HepG2 (cell line): Measurements from ENCODE around the gene AMPD2. TPM values are rescaled to one million over a fixed set of nuclear protein-coding genes. Genes with fewer than 3 reads are reported as not detected.

Source experiments
- AHR ChIP-seq: IDR thresholded peaks from 2 replicates; pipeline ENCODE4 v1.6.1; 2018; ENCODE audit warnings: missing genetic modification reagents, missing compliant biosample characterization
- ARNTL ChIP-seq: sonication (generic); formaldehyde crosslinking; IDR thresholded peaks from 2 replicates; pipeline ENCODE4 v1.4.0; 2020; ENCODE audit warnings: mild to moderate bottlenecking, missing genetic modification reagents
- EEA1 ChIP-seq: sonication (generic); formaldehyde crosslinking; IDR thresholded peaks from 2 replicates; pipeline ENCODE4 v1.5.1; 2020; ENCODE audit warnings: mild to moderate bottlenecking, missing genetic modification reagents, borderline replicate concordance
- FIP1L1 ChIP-seq: fragments of 200-400 bp; formaldehyde crosslinking; IDR thresholded peaks from 2 replicates; pipeline ENCODE4 v1.6.1; 2018; ENCODE audit warnings: low read depth, mild to moderate bottlenecking, low read length, moderate library complexity, borderline replicate concordance; ENCODE audit not compliant: insufficient read depth
- GABPA ChIP-seq, 2 experiments: IDR thresholded peaks; 2 replicates each; pipeline ENCODE4 v1.6.1; 2011 to 2016; ENCODE audit warnings: low read depth in 2 of 2, low read length in 1 of 2, missing biosample characterization in 1 of 2, missing genetic modification characterization in 1 of 2
- GTF2F1 ChIP-seq: fragments of 150-350 bp; IDR thresholded peaks from 2 replicates; pipeline ENCODE4 v1.6.1; 2014; ENCODE audit warnings: low read length
- HOXA7 ChIP-seq: sonication (generic); formaldehyde crosslinking; IDR thresholded peaks from 2 replicates; pipeline ENCODE4 v1.8.1; 2022; ENCODE audit warnings: mild to moderate bottlenecking, missing genetic modification reagents, moderate library complexity
- JDP2 ChIP-seq: sonication (generic); formaldehyde crosslinking; IDR thresholded peaks from 2 replicates; pipeline ENCODE4 v1.8.1; 2022; ENCODE audit warnings: missing genetic modification reagents, borderline replicate concordance
- MIER3 ChIP-seq: IDR thresholded peaks from 2 replicates; pipeline ENCODE4 v1.6.1; 2016; ENCODE audit warnings: missing compliant biosample characterization, borderline replicate concordance
- PHB2 ChIP-seq: fragments of 450-650 bp; IDR thresholded peaks from 2 replicates; pipeline ENCODE4 v1.6.1; 2018; ENCODE audit not compliant: partially characterized antibody
- RBAK ChIP-seq: sonication (generic); formaldehyde crosslinking; IDR thresholded peaks from 2 replicates; pipeline ENCODE4 v1.5.1; 2020; ENCODE audit warnings: mild to moderate bottlenecking, missing genetic modification reagents
- SETDB1 ChIP-seq: sonication (generic); formaldehyde crosslinking; IDR thresholded peaks from 2 replicates; pipeline ENCODE4 v1.5.1; 2020; ENCODE audit warnings: missing genetic modification reagents, mild to moderate bottlenecking, borderline replicate concordance
- ZBTB7B ChIP-seq: sonication (generic); formaldehyde crosslinking; IDR thresholded peaks from 2 replicates; pipeline ENCODE4 v1.4.0; 2020; ENCODE audit warnings: missing genetic modification reagents
- ZFP36L2 ChIP-seq: sonication (generic); formaldehyde crosslinking; IDR thresholded peaks from 2 replicates; pipeline ENCODE4 v1.4.0; 2020; ENCODE audit warnings: missing genetic modification reagents
- ZNF17 ChIP-seq: sonication (generic); formaldehyde crosslinking; IDR thresholded peaks from 2 replicates; pipeline ENCODE4 v1.5.0; 2020; ENCODE audit warnings: mild to moderate bottlenecking, missing genetic modification reagents
- ZNF563 ChIP-seq: sonication (generic); formaldehyde crosslinking; IDR thresholded peaks from 2 replicates; pipeline ENCODE4 v1.8.0; 2022; ENCODE audit warnings: mild to moderate bottlenecking, moderate library complexity, missing genetic modification reagents
- ZNF567 ChIP-seq: sonication (generic); formaldehyde crosslinking; IDR thresholded peaks from 2 replicates; pipeline ENCODE4 v1.8.1; 2023; ENCODE audit warnings: mild to moderate bottlenecking, missing genetic modification reagents, borderline replicate concordance
- ZNF709 ChIP-seq: sonication (generic); formaldehyde crosslinking; IDR thresholded peaks from 2 replicates; pipeline ENCODE4 v1.5.0; 2020; ENCODE audit warnings: mild to moderate bottlenecking, missing genetic modification reagents
- ZNF781 ChIP-seq: sonication (generic); formaldehyde crosslinking; IDR thresholded peaks from 2 replicates; pipeline ENCODE4 v1.5.1; 2020; ENCODE audit warnings: borderline replicate concordance, mild to moderate bottlenecking, missing genetic modification reagents; ENCODE audit errors: not compliant biosample characterization
- ZNF816 ChIP-seq: sonication (generic); formaldehyde crosslinking; IDR thresholded peaks from 2 replicates; pipeline ENCODE4 v1.8.0; 2022; ENCODE audit warnings: missing genetic modification reagents, mild to moderate bottlenecking, borderline replicate concordance
- polyA plus RNA-seq, 8 experiments: library from polyadenylated mRNA; depleted of rRNA in 3 of 8; stranded (reverse) in 7 of 8; unstranded in 1 of 8; fragments of >200 nt; fragmentation: Illumina TruSeq in 4 of 8; extraction: Trizol in 4 of 8; gene quantifications; 2 replicates each; pipeline versions ENCODE4 v1.2.1 to v1.2.3, GENCODE V29; 2011 to 2016; ENCODE audit warnings: low read depth in 4 of 8, missing spikeins in 1 of 8, mixed read lengths in 1 of 8; ENCODE audit not compliant: insufficient read depth in 1 of 8
- total RNA-seq, 5 experiments: library from RNA; depleted of rRNA; stranded (reverse); fragments of >200 nt; fragmentation: Illumina TruSeq; extraction: Trizol; gene quantifications; 2 replicates each; pipeline ENCODE4 v1.2.3, GENCODE V29; 2016; ENCODE audit warnings: low read depth in 1 of 5
- TF ChIP-seq, protein P1 (sequence below): sonication (generic); formaldehyde crosslinking; IDR thresholded peaks from 2 replicates; pipeline ENCODE4 v1.4.0; 2020; ENCODE audit warnings: mild to moderate bottlenecking, missing genetic modification reagents
- TF ChIP-seq, protein P2 (sequence below): sonication (generic); formaldehyde crosslinking; IDR thresholded peaks from 2 replicates; pipeline ENCODE4 v1.4.0; 2020; ENCODE audit warnings: missing genetic modification reagents, borderline replicate concordance

Gene AMPD2
- total and polyA plus RNA-seq, 2 of the 13 experiments (the other 11 are each of a cell fraction or from before 2014, with no cell fraction given): 62.3 to 82.0 TPM

DNA sequence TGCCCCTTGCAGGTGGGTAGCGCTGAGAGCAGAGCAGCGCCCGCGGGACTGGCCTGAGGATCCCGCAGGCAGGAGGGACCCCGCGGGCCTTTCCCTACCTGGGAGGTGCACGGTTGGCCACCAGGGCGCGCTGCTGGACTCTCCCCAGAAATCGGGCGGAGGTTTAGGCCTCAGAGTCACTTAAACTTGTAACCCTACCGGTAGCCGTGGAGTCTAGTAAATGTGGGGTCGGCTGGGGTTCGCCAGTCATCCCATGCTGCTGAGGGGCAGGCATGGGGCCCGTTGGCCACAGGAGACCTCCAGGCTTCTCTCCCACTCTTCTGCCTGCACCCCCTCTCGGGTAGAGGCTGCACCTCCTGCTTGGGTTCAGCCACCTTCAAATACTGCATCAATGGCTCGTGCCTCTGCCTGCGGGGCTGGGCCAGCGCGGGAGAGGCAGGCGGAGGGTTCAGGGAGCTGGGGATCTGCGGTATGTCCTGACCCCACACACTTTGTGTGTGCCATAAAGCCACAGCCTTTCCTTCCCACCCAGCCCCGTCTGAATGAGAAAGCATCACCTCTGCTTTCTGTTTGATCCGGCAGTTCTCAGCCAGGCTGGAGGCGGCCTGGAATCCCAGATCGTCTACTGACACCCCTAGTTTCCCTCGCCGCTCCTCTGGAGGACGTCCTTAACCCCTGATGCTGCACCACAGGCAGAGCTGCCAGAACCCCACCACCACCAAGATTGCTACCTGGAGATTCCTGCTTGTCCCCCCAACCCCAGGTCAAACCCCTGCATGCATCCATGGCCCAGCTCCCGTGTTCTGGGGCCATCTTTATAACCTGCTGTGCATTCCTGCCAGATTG, 24.0 kb downstream of the AMPD2 start (continued):
- TF ChIP-seq ZNF816 (CRISPR knock-in tag): no peak
- TF ChIP-seq ZFP36L2 (CRISPR knock-in tag): no peak
- TF ChIP-seq, protein P1, sequence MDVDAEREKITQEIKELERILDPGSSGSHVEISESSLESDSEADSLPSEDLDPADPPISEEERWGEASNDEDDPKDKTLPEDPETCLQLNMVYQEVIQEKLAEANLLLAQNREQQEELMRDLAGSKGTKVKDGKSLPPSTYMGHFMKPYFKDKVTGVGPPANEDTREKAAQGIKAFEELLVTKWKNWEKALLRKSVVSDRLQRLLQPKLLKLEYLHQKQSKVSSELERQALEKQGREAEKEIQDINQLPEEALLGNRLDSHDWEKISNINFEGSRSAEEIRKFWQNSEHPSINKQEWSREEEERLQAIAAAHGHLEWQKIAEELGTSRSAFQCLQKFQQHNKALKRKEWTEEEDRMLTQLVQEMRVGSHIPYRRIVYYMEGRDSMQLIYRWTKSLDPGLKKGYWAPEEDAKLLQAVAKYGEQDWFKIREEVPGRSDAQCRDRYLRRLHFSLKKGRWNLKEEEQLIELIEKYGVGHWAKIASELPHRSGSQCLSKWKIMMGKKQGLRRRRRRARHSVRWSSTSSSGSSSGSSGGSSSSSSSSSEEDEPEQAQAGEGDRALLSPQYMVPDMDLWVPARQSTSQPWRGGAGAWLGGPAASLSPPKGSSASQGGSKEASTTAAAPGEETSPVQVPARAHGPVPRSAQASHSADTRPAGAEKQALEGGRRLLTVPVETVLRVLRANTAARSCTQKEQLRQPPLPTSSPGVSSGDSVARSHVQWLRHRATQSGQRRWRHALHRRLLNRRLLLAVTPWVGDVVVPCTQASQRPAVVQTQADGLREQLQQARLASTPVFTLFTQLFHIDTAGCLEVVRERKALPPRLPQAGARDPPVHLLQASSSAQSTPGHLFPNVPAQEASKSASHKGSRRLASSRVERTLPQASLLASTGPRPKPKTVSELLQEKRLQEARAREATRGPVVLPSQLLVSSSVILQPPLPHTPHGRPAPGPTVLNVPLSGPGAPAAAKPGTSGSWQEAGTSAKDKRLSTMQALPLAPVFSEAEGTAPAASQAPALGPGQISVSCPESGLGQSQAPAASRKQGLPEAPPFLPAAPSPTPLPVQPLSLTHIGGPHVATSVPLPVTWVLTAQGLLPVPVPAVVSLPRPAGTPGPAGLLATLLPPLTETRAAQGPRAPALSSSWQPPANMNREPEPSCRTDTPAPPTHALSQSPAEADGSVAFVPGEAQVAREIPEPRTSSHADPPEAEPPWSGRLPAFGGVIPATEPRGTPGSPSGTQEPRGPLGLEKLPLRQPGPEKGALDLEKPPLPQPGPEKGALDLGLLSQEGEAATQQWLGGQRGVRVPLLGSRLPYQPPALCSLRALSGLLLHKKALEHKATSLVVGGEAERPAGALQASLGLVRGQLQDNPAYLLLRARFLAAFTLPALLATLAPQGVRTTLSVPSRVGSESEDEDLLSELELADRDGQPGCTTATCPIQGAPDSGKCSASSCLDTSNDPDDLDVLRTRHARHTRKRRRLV (CRISPR knock-in tag): no peak
- peak; percentile 56 for TF ChIP-seq ZBTB7B (CRISPR knock-in tag)
- no peak for TF ChIP-seq ZNF567 (CRISPR knock-in tag)
- TF ChIP-seq MIER3 (CRISPR knock-in tag): 0 out of 2 replicates have a peak, but pooled peaks have one; percentile 21
- no peak for TF ChIP-seq RBAK
- TF ChIP-seq JDP2 (CRISPR knock-in tag): no peak
- TF ChIP-seq HOXA7 (CRISPR knock-in tag): no peak
- TF ChIP-seq ZNF781 (CRISPR knock-in tag): no peak
- TF ChIP-seq FIP1L1: no peak
- no peak for TF ChIP-seq PHB2
- no peak for TF ChIP-seq ZNF709
- TF ChIP-seq GTF2F1: no peak
- TF ChIP-seq EEA1 (CRISPR knock-in tag): peak; percentile 34; the same call in 1 of the 2 replicates
- TF ChIP-seq ZNF563 (CRISPR knock-in tag): peak; percentile 64; the same call in 1 of the 2 replicates
- TF ChIP-seq GABPA (IDR thresholded peaks at IDR 0.05; ENCODE audit: low read depth, low read length): no peak
- TF ChIP-seq GABPA (CRISPR knock-in tag; IDR thresholded peaks at IDR 0.05; ENCODE audit: low read depth): no peak
- TF ChIP-seq ARNTL: peak; percentile 34; the same call in 1 of the 2 replicates
- TF ChIP-seq, protein P2, sequence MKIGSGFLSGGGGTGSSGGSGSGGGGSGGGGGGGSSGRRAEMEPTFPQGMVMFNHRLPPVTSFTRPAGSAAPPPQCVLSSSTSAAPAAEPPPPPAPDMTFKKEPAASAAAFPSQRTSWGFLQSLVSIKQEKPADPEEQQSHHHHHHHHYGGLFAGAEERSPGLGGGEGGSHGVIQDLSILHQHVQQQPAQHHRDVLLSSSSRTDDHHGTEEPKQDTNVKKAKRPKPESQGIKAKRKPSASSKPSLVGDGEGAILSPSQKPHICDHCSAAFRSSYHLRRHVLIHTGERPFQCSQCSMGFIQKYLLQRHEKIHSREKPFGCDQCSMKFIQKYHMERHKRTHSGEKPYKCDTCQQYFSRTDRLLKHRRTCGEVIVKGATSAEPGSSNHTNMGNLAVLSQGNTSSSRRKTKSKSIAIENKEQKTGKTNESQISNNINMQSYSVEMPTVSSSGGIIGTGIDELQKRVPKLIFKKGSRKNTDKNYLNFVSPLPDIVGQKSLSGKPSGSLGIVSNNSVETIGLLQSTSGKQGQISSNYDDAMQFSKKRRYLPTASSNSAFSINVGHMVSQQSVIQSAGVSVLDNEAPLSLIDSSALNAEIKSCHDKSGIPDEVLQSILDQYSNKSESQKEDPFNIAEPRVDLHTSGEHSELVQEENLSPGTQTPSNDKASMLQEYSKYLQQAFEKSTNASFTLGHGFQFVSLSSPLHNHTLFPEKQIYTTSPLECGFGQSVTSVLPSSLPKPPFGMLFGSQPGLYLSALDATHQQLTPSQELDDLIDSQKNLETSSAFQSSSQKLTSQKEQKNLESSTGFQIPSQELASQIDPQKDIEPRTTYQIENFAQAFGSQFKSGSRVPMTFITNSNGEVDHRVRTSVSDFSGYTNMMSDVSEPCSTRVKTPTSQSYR: no peak
- no peak for TF ChIP-seq SETDB1 (CRISPR knock-in tag)
- no peak for TF ChIP-seq AHR
- TF ChIP-seq ZNF17 (CRISPR knock-in tag): no peak
